BJ (cell line): ENCODE data around the gene IL4I1. TPM values are rescaled to one million over a fixed set of nuclear protein-coding genes. Genes with fewer than 3 reads are reported as not detected.

Experiments used
- CTCF ChIA-PET: fragments of 350-600 bp; formaldehyde crosslinking; extraction: SDS; loops from one replicate; lab custom pipeline; 2021; ENCODE audit warnings: antibody characterized with exemption, inconsistent platforms; lab: Yijun Ruan, JAX
- POLR2A ChIA-PET: fragments of 300-600 bp; sonication (Branson Sonifier 250); formaldehyde crosslinking; extraction: SDS; loops from one replicate; lab custom pipeline; 2021; ENCODE audit warnings: antibody characterized with exemption; lab: Charles Lee
- DNase-seq: peaks from one replicate; pipeline ENCODE4 v3.0.0-alpha.2; 2011; ENCODE audit warnings: low read depth
- H3K27me3 ChIP-seq: 2 replicates; pipeline ENCODE4 v1.6.0; 2011; ENCODE audit warnings: low read length; ENCODE audit not compliant: control insufficient read depth, insufficient read depth
- H3K36me3 ChIP-seq: 2 replicates; pipeline ENCODE4 v1.5.1; 2011; ENCODE audit warnings: low read length; ENCODE audit not compliant: control insufficient read depth, insufficient read depth
- H3K4me3 ChIP-seq: 2 replicates; pipeline ENCODE4 v1.5.1; 2011; ENCODE audit warnings: low read depth, mild to moderate bottlenecking, control low read depth, low read length
- polyA plus RNA-seq: library from polyadenylated mRNA; depleted of rRNA; stranded (reverse); fragments of >200 nt; gene quantifications from 2 replicates; pipeline ENCODE4 v1.2.3, GENCODE V29; 2011
- TF ChIP-seq, protein P1 (sequence below): IDR thresholded peaks from 2 replicates; pipeline ENCODE4 v1.5.1; 2011; ENCODE audit warnings: low read depth, mild to moderate bottlenecking, control low read depth, inconsistent platforms, low read length, moderate library complexity; ENCODE audit not compliant: insufficient read depth

IL4I1 gene
- polyA plus RNA-seq, 1 experiment = 0.12 TPM

DNA sequence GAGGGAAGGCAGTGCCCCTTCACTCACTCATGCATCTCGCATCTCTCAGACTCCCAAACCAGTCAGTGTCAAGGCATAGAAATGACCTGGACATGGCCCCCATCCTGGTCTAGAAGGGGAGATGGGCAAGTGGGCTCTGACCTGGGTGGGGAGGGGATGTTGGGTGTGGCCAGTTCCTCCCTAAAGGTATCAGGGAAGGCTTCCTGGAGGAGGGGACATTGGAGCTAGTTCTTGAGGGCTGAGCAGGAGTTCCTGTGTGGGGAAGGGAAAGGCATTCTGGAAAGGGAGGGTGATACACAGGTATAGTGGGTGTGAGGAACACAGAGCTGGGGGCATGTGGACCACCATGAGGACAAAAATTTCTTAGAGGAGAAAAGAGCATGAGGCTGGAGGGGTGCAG, 4.0 kb downstream of the IL4I1 start:
- H3K36me3 ChIP-seq = no peaks in the 10 kb centered on the region
- DNase-seq = no peak
- CTCF ChIA-PET = no interaction called here
- TF ChIP-seq, protein P1, sequence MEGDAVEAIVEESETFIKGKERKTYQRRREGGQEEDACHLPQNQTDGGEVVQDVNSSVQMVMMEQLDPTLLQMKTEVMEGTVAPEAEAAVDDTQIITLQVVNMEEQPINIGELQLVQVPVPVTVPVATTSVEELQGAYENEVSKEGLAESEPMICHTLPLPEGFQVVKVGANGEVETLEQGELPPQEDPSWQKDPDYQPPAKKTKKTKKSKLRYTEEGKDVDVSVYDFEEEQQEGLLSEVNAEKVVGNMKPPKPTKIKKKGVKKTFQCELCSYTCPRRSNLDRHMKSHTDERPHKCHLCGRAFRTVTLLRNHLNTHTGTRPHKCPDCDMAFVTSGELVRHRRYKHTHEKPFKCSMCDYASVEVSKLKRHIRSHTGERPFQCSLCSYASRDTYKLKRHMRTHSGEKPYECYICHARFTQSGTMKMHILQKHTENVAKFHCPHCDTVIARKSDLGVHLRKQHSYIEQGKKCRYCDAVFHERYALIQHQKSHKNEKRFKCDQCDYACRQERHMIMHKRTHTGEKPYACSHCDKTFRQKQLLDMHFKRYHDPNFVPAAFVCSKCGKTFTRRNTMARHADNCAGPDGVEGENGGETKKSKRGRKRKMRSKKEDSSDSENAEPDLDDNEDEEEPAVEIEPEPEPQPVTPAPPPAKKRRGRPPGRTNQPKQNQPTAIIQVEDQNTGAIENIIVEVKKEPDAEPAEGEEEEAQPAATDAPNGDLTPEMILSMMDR = no peak
- H3K4me3 ChIP-seq = no peak overlapping the region
- no peaks in the 10 kb centered on the region; the same call in 1 of the 2 replicates for H3K27me3 ChIP-seq
- POLR2A ChIA-PET = no interaction called here

DNA sequence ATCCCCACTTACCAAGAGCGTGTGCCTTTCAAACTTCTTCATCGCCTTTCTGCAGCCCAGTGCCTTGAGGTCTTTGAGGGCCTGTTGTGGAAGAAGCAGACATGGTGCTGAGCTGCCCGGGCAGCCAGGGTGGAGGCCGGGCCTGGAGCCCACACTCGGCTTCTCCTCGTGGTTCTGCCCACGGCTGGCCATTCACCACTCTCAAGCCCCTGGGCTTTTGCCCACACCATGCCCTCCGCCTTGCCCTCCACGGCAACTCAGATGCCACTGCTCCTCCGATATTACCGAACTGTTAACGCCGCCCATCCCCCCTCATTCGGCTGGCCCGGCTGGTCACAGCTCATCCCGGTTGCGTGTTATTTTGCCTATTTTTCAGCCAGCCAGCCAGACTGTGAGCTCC, 5.3 kb downstream of the IL4I1 start:
- Histone ChIP-seq H3K27me3 (no peaks in the 10 kb centered on the region; the same call in 1 of the 2 replicates), H3K36me3 (no peaks in the 10 kb centered on the region), H3K4me3 (no peak overlapping the region)
- POLR2A ChIA-PET = no interaction called here
- DNase-seq = no peak
- TF ChIP-seq, protein P1 = no peak
- CTCF ChIA-PET = interaction anchor here (0.6 to 2.5 kb wide), 3 partner anchors 10 to 75 kb away, joined by 3 to 7 read pairs (median 4); no protein-coding TSS in a partner anchor

- Histone ChIP-seq H3K36me3 (no peaks in the 10 kb centered on the region; the same call in 1 of the 2 replicates), H3K4me3 (peak overlapping the region; percentile 19; the same call in 1 of the 2 replicates), H3K27me3 (no peaks in the 10 kb centered on the region; the same call in 1 of the 2 replicates)
- ChIA-PET CTCF (interaction anchor here (0.9 to 2.5 kb wide), 4 partner anchors 9 to 20 kb away, joined by 3 to 7 read pairs (median 4); no protein-coding TSS in a partner anchor), POLR2A (no interaction called here)
- TF ChIP-seq, protein P1 = no peak
- DNase-seq = no peak
Observed at GRCh38 chr19:49890349-49891311, 6.1 kb downstream of the IL4I1 start.

GRCh38 chr19:49889687-49890348, 6.9 kb downstream of the IL4I1 start:
- H3K36me3 ChIP-seq = peaks cover 2% of the 10 kb centered on the region; the same call in 1 of the 2 replicates
- H3K4me3 ChIP-seq = peak overlapping the region; percentile 19; the same call in 1 of the 2 replicates
- H3K27me3 ChIP-seq = no peaks in the 10 kb centered on the region; the same call in 1 of the 2 replicates
- ChIA-PET POLR2A (no interaction called here), CTCF (interaction anchor here (0.9 to 2.5 kb wide), 4 partner anchors 17 to 28 kb away, joined by 3 to 7 read pairs (median 4); no protein-coding TSS in a partner anchor)
- DNase-seq = no peak
- TF ChIP-seq, protein P1 = peak; percentile 83
